OCI-LY7 (cell line): ENCODE data around the gene TET3. TPM values are rescaled to one million over a fixed set of nuclear protein-coding genes. Genes with fewer than 3 reads are reported as not detected.

ENCODE experiments used
- BruUV-seq: library from RNA; stranded (reverse); fragments of 400-500 nt; replicated peaks from 2 replicates; lab custom pipeline; 2021; lab: Mats Ljungman, UMichigan
- CTCF ChIA-PET: fragments of 300-600 bp; sonication (Branson Sonifier 250); formaldehyde crosslinking; loops from one replicate; lab custom pipeline; 2022; ENCODE audit warnings: antibody characterized with exemption; ENCODE audit not compliant: unreplicated experiment; lab: Charles Lee
- POLR2A ChIA-PET: fragments of 300-600 bp; sonication (Branson Sonifier 250); formaldehyde crosslinking; loops from one replicate; lab custom pipeline; 2022; ENCODE audit warnings: antibody characterized with exemption; lab: Charles Lee
- DNase-seq: peaks from one replicate; pipeline ENCODE4 v3.0.0-alpha.2; 2015; ENCODE audit warnings: low spot score
- H2AFZ ChIP-seq: fragments of 200-600 bp; sonication (generic), shearing (Covaris generic); 2 replicates; pipeline ENCODE4 v1.6.1; 2014; ENCODE audit warnings: mild to moderate bottlenecking, antibody characterized with exemption, low read length, moderate library complexity
- H3K27ac ChIP-seq: fragments of 200-600 bp; sonication (generic); 2 replicates; pipeline ENCODE4 v1.5.1; 2014; ENCODE audit warnings: mixed run types, low read depth, mild to moderate bottlenecking, moderate library complexity, low read length, inconsistent platforms; ENCODE audit not compliant: poor library complexity, severe bottlenecking
- H3K36me3 ChIP-seq: fragments of 200-600 bp; sonication (generic); 2 replicates; pipeline ENCODE4 v1.6.1; 2014; ENCODE audit warnings: mild to moderate bottlenecking, antibody characterized with exemption, low read length, moderate library complexity, mixed read lengths; ENCODE audit not compliant: insufficient read depth
- H3K4me1 ChIP-seq: fragments of 200-600 bp; sonication (generic); 2 replicates; pipeline ENCODE4 v1.5.1; 2014; ENCODE audit warnings: mild to moderate bottlenecking, low read length; ENCODE audit not compliant: insufficient read depth, poor library complexity, severe bottlenecking
- H3K4me2 ChIP-seq: fragments of 200-600 bp; sonication (generic); 2 replicates; pipeline ENCODE4 v1.6.1; 2014; ENCODE audit warnings: mild to moderate bottlenecking, low read length
- H3K4me3 ChIP-seq: fragments of 200-600 bp; sonication (generic); 2 replicates; pipeline ENCODE4 v1.5.1; 2014; ENCODE audit warnings: mild to moderate bottlenecking, low read depth, low read length; ENCODE audit not compliant: poor library complexity, severe bottlenecking
- H3K79me2 ChIP-seq: fragments of 200-600 bp; sonication (generic); 2 replicates; pipeline ENCODE4 v1.6.1; 2016; ENCODE audit warnings: low read depth, mild to moderate bottlenecking, low read length, moderate library complexity, mixed read lengths; ENCODE audit not compliant: insufficient read depth
- H3K9me2 ChIP-seq: fragments of 200-600 bp; sonication (generic); 2 replicates; pipeline ENCODE4 v1.6.1; 2016; ENCODE audit warnings: mild to moderate bottlenecking, low read length, mixed read lengths; ENCODE audit not compliant: insufficient read depth
- H3K9me3 ChIP-seq: fragments of 200-600 bp; sonication (generic); 2 replicates; pipeline ENCODE4 v1.6.1; 2014; ENCODE audit warnings: mild to moderate bottlenecking, mixed run types, low read length, mixed read lengths
- H4K20me1 ChIP-seq: fragments of 200-600 bp; sonication (generic); 2 replicates; pipeline ENCODE4 v1.6.1; 2014; ENCODE audit warnings: mild to moderate bottlenecking, antibody characterized with exemption, low read length, moderate library complexity, mixed read lengths; ENCODE audit not compliant: insufficient read depth
- EZH2phosphoT487 ChIP-seq: fragments of 200-600 bp; sonication (generic); IDR thresholded peaks from 2 replicates; pipeline ENCODE4 v1.6.1; 2018; ENCODE audit warnings: low read depth, borderline replicate concordance, mild to moderate bottlenecking, mixed run types, antibody characterized with exemption, low read length, moderate library complexity, mixed read lengths
- intact Hi-C: fragments of 100-400 bp; cut with micrococcal nuclease; formaldehyde crosslinking; loops from one replicate; pipeline ENCODE4 v1.10.0; 2022; ENCODE audit not compliant: unreplicated experiment
- total RNA-seq, 2 experiments: library from RNA; depleted of rRNA in 1 of 2; stranded (reverse); fragments of >200 nt in 1 of 2; shearing (Covaris generic) in 1 of 2; gene quantifications; 2 replicates each; pipeline ENCODE4 v1.2.3, GENCODE V29; 2014 to 2022
- TF ChIP-seq, protein P1 (sequence below): fragments of 200-600 bp; sonication (generic); conservative IDR thresholded peaks from 2 replicates; pipeline ENCODE4 v1.5.1; 2014; ENCODE audit warnings: mild to moderate bottlenecking, antibody characterized with exemption, low read length, moderate library complexity, mixed read lengths

TET3 gene
- total RNA-seq, 2 experiments from 2014 or later: 14.7 to 25.2 TPM

GRCh38 chr2:73942664-73943063 is 42.0 kb upstream of the TET3 start:
- H3K9me3 ChIP-seq: no peaks in the 10 kb centered on the region
- no peak for TF ChIP-seq EZH2phosphoT487
- TF ChIP-seq, protein P1, sequence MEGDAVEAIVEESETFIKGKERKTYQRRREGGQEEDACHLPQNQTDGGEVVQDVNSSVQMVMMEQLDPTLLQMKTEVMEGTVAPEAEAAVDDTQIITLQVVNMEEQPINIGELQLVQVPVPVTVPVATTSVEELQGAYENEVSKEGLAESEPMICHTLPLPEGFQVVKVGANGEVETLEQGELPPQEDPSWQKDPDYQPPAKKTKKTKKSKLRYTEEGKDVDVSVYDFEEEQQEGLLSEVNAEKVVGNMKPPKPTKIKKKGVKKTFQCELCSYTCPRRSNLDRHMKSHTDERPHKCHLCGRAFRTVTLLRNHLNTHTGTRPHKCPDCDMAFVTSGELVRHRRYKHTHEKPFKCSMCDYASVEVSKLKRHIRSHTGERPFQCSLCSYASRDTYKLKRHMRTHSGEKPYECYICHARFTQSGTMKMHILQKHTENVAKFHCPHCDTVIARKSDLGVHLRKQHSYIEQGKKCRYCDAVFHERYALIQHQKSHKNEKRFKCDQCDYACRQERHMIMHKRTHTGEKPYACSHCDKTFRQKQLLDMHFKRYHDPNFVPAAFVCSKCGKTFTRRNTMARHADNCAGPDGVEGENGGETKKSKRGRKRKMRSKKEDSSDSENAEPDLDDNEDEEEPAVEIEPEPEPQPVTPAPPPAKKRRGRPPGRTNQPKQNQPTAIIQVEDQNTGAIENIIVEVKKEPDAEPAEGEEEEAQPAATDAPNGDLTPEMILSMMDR: no peak
- ChIA-PET CTCF (no interaction called here), POLR2A (no interaction called here)
- no peaks in the 10 kb centered on the region for H3K9me2 ChIP-seq
- 0 out of 2 replicates have a peak, but pooled peaks cover 10% of the 10 kb centered on the region for H4K20me1 ChIP-seq
- H3K27ac ChIP-seq: no peak overlapping the region
- no peak for DNase-seq
- peaks cover 67% of the 10 kb centered on the region for H3K79me2 ChIP-seq
- H3K36me3 ChIP-seq: peaks cover 93% of the 10 kb centered on the region
- no TSS peak for BruUV-seq
- no peak overlapping the region for H2AFZ ChIP-seq
- intact Hi-C loops: no loop called here
- H3K4me3 ChIP-seq: no peak overlapping the region
- H3K4me2 ChIP-seq: no peak overlapping the region
- H3K4me1 ChIP-seq: no peaks in the 10 kb centered on the region

- no TSS peak for BruUV-seq
- Histone ChIP-seq H3K9me2 (no peaks in the 10 kb centered on the region), H3K4me2 (no peak overlapping the region), H3K4me1 (no peaks in the 10 kb centered on the region), H4K20me1 (0 out of 2 replicates have a peak, but pooled peaks cover 7% of the 10 kb centered on the region), H3K79me2 (peaks cover 50% of the 10 kb centered on the region; the same call in 1 of the 2 replicates), H3K27ac (no peak overlapping the region), H3K9me3 (no peaks in the 10 kb centered on the region), H3K4me3 (no peak overlapping the region), H3K36me3 (peaks cover 91% of the 10 kb centered on the region), H2AFZ (no peak overlapping the region)
- intact Hi-C loops: no loop called here
- DNase-seq: no peak
- ChIA-PET CTCF (no interaction called here), POLR2A (interaction anchor here (0.7 to 1.3 kb wide), 2 partner anchors 11 to 16 kb away, joined by 5 read pairs; no protein-coding TSS in a partner anchor)
- TF ChIP-seq EZH2phosphoT487: no peak
- TF ChIP-seq, protein P1: no peak
These were observed 40.0 kb upstream of the TET3 start for GRCh38 chr2:73944714-73945113.

DNA sequence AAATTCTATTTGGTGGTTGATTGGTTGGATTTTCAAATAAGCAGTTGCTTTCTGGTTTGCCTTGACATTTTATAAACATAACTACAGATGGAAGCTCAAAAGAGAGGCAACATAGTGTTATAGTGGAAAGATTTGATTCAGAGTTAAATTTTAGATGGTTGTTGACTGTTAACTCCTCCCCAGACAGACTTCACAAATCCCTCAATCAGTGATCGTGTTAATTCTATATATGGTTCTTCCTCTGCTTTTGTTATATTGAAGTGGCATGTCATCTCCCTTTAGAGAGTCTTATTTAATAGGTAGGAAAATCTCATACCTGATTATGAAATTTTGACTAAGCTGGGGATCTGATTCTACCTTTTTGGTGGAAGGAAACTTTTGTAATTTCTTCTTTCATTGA is 38.5 kb upstream of the TET3 start:
- H3K9me3 ChIP-seq: no peaks in the 10 kb centered on the region
- H3K4me3 ChIP-seq: no peak overlapping the region
- ChIA-PET POLR2A (interaction anchor here (0.6 kb wide), 1 partner anchor 84 kb away, joined by 3 read pairs; no protein-coding TSS in a partner anchor), CTCF (no interaction called here)
- peaks cover 91% of the 10 kb centered on the region for H3K36me3 ChIP-seq
- H3K4me1 ChIP-seq: no peaks in the 10 kb centered on the region
- H4K20me1 ChIP-seq: 0 out of 2 replicates have a peak, but pooled peaks cover 7% of the 10 kb centered on the region
- intact Hi-C loops: no loop called here
- TF ChIP-seq, protein P1: no peak
- TF ChIP-seq EZH2phosphoT487: no peak
- no peak for DNase-seq
- H3K4me2 ChIP-seq: no peak overlapping the region
- H2AFZ ChIP-seq: no peak overlapping the region
- no TSS peak for BruUV-seq
- no peak overlapping the region for H3K27ac ChIP-seq
- peaks cover 36% of the 10 kb centered on the region; the same call in 1 of the 2 replicates for H3K79me2 ChIP-seq
- no peaks in the 10 kb centered on the region for H3K9me2 ChIP-seq
